Caco-2 (cell line): ENCODE measurements around the gene KNCN. TPM values are rescaled to one million over a fixed set of nuclear protein-coding genes. Genes with fewer than 3 reads are reported as not detected.

ENCODE experiments used
- BruUV-seq: library from RNA; stranded (reverse); fragments of 400-500 nt; replicated peaks from 2 replicates; lab custom pipeline; 2021; lab: Mats Ljungman, UMichigan
- CTCF ChIA-PET: fragments of 300-600 bp; sonication (Branson Sonifier 250); formaldehyde crosslinking; loops from one replicate; lab custom pipeline; 2022; ENCODE audit warnings: antibody characterized with exemption; lab: Charles Lee
- POLR2A ChIA-PET: fragments of 300-600 bp; sonication (Branson Sonifier 250); formaldehyde crosslinking; loops from one replicate; lab custom pipeline; 2022; ENCODE audit warnings: antibody characterized with exemption; lab: Charles Lee
- DNase-seq, 2 experiments: peaks; one replicate each; pipeline versions ENCODE4 v3.0.0 to v3.0.0-alpha.2; 2020 to 2022
- H3K27me3 ChIP-seq: replicated peaks from 2 replicates; pipeline ENCODE4 v1.6.0; 2011; ENCODE audit warnings: low read length; ENCODE audit not compliant: control insufficient read depth, insufficient read depth
- H3K36me3 ChIP-seq: 2 replicates; pipeline ENCODE4 v1.5.1; 2011; ENCODE audit warnings: low read length; ENCODE audit not compliant: control insufficient read depth, insufficient read depth
- H3K4me1 ChIP-seq: fragments of 250-450 bp; sonication (Bioruptor Pico); 2 replicates; pipeline ENCODE4 v1.5.1; 2020; ENCODE audit warnings: mild to moderate bottlenecking
- H3K4me3 ChIP-seq: 2 replicates; pipeline ENCODE4 v1.5.1; 2011; ENCODE audit warnings: low read depth, mild to moderate bottlenecking, control low read depth, low read length
- H3K9me3 ChIP-seq: fragments of 250-450 bp; sonication (Bioruptor Pico); 2 replicates; pipeline ENCODE4 v1.5.1; 2020; ENCODE audit warnings: mild to moderate bottlenecking, moderate library complexity
- H3K27ac Mint-ChIP-seq: one replicate; pipeline ENCODE4 v1.8.0; 2022; ENCODE audit warnings: mixed read lengths; ENCODE audit not compliant: unreplicated experiment
- H3K27me3 Mint-ChIP-seq: one replicate; pipeline ENCODE4 v1.8.0; 2022; ENCODE audit warnings: mixed read lengths; ENCODE audit not compliant: insufficient read depth, unreplicated experiment
- H3K36me3 Mint-ChIP-seq: one replicate; pipeline ENCODE4 v1.8.0; 2022; ENCODE audit warnings: mild to moderate bottlenecking, mixed read lengths; ENCODE audit not compliant: insufficient read depth, unreplicated experiment
- H3K4me1 Mint-ChIP-seq: one replicate; pipeline ENCODE4 v1.8.0; 2022; ENCODE audit warnings: low read depth, mixed read lengths; ENCODE audit not compliant: unreplicated experiment
- H3K4me3 Mint-ChIP-seq: one replicate; pipeline ENCODE4 v1.8.0; 2022; ENCODE audit warnings: mild to moderate bottlenecking, moderate library complexity, mixed read lengths; ENCODE audit not compliant: unreplicated experiment
- H3K9me3 Mint-ChIP-seq: one replicate; pipeline ENCODE4 v1.8.0; 2022; ENCODE audit warnings: mixed read lengths; ENCODE audit not compliant: unreplicated experiment
- intact Hi-C: fragments of 100-400 bp; cut with micrococcal nuclease; formaldehyde crosslinking; loops from one replicate; pipeline ENCODE4 v1.10.0; 2022; ENCODE audit not compliant: unreplicated experiment
- total RNA-seq: library from RNA; stranded (reverse); gene quantifications from 2 replicates; pipeline ENCODE4 v1.2.3, GENCODE V29; 2022
- TF ChIP-seq, protein P1 (sequence below), 2 experiments: fragments of 200-600 bp in 1 of 2; IDR thresholded peaks; 1 replicate in 1 of 2; 2 replicates in 1 of 2; pipeline versions ENCODE4 v1.5.1 to v1.8.0; 2011 to 2022; ENCODE audit warnings: antibody characterized with exemption in 1 of 2, control low read depth in 1 of 2, inconsistent platforms in 1 of 2, low read depth in 1 of 2, low read length in 1 of 2, mild to moderate bottlenecking in 1 of 2, moderate library complexity in 1 of 2; ENCODE audit not compliant: insufficient read depth in 1 of 2, severe bottlenecking in 1 of 2, unreplicated experiment in 1 of 2

The KNCN gene
- total RNA-seq, 1 experiment from 2014 or later: not detected

DNA sequence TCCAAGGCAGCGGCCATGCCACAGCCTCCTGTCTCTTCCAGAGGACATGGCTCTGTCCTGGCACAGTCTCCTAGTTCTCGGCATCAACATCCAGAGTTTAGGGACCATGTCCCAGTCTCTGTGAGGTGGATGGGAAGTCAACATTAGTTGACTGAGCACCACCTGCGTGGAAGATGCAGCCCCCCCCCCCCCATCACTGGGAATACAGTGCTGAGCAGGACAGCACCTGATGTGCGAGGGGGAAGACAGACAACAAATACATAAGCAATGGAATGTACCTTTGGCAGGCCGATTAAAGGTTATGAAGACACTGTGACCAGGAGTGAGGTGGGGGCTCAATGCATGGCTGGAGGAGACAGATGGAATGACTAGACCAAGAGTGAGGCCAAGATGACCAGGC is 26.6 kb downstream of the KNCN start:
- intact Hi-C loops: no loop called here
- Histone ChIP-seq H3K9me3 (no peaks in the 10 kb centered on the region), H3K27me3 (no peaks in the 10 kb centered on the region), H3K4me1 (no peaks in the 10 kb centered on the region), H3K4me3 (no peak overlapping the region), H3K36me3 (no peaks in the 10 kb centered on the region)
- CTCF ChIA-PET: no interaction called here
- TF ChIP-seq, protein P1, sequence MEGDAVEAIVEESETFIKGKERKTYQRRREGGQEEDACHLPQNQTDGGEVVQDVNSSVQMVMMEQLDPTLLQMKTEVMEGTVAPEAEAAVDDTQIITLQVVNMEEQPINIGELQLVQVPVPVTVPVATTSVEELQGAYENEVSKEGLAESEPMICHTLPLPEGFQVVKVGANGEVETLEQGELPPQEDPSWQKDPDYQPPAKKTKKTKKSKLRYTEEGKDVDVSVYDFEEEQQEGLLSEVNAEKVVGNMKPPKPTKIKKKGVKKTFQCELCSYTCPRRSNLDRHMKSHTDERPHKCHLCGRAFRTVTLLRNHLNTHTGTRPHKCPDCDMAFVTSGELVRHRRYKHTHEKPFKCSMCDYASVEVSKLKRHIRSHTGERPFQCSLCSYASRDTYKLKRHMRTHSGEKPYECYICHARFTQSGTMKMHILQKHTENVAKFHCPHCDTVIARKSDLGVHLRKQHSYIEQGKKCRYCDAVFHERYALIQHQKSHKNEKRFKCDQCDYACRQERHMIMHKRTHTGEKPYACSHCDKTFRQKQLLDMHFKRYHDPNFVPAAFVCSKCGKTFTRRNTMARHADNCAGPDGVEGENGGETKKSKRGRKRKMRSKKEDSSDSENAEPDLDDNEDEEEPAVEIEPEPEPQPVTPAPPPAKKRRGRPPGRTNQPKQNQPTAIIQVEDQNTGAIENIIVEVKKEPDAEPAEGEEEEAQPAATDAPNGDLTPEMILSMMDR (IDR thresholded peaks at IDR 0.05; ENCODE audit: insufficient read depth in 1 of 2, low read depth in 1 of 2, low read length in 1 of 2, severe bottlenecking in 1 of 2, unreplicated experiment in 1 of 2): no peak
- Mint-ChIP-seq H3K9me3 (no peaks in the 10 kb centered on the region), H3K4me1 (no peaks in the 10 kb centered on the region), H3K4me3 (no peak overlapping the region), H3K27me3 (peaks cover 4% of the 10 kb centered on the region), H3K36me3 (no peaks in the 10 kb centered on the region), H3K27ac (no peak overlapping the region)
- DNase-seq: no peak
- BruUV-seq: no TSS peak
- POLR2A ChIA-PET: no interaction called here

DNA sequence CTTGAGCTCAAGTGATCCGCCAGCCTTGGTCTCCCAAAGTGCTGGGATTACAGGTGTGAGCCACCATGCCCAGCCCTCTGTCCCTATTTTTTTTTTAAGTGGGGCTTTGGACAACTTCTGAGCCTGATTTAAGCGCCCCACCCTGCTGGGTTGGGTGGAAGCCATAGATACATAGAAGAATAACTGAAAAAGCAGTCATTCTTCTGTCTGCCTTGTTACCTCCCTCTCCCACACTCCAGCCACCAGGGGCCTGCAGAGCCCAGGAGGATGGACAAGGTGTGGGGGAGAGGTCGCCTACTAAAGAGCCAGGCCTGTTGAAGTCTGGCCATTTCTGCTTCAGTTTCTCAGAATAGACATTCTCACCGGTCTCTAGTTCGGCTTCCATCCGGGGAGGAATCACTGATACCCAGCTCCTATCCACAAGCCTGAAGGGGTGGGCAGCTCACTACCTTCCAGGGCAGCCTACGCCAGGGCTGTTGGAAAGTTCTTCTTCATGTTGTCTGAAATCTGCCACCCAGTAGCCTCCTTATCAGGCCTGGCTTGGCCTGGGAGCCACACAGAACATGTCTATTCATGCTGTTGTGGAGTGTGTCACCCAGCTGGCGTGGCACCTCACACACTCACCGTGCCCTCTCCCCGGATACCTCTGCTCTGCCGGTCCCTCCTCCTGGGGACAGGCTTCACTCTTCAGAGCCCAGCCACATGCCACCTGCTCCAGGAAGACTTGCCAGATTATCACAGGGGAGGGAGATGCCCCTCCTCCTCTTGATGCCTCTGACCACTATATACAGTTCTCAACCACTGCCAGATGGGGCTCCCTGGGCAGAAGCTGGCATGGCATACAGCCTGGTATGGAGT is 27.7 kb downstream of the KNCN start:
- intact Hi-C loops: no loop called here
- no TSS peak for BruUV-seq
- TF ChIP-seq, protein P1 (IDR thresholded peaks at IDR 0.05; ENCODE audit: insufficient read depth in 1 of 2, low read depth in 1 of 2, low read length in 1 of 2, severe bottlenecking in 1 of 2, unreplicated experiment in 1 of 2): no peak
- no peaks in the 10 kb centered on the region for H3K27me3 ChIP-seq
- CTCF ChIA-PET: interaction anchor here (0.9 kb wide), 1 partner anchor 77 kb away, joined by 3 read pairs; no protein-coding TSS in a partner anchor
- POLR2A ChIA-PET: no interaction called here
- Mint-ChIP-seq H3K9me3 (no peaks in the 10 kb centered on the region), H3K4me1 (no peaks in the 10 kb centered on the region), H3K27me3 (no peaks in the 10 kb centered on the region), H3K36me3 (no peaks in the 10 kb centered on the region), H3K27ac (no peak overlapping the region), H3K4me3 (no peak overlapping the region)
- H3K4me3 ChIP-seq: no peak overlapping the region
- H3K36me3 ChIP-seq: no peaks in the 10 kb centered on the region
- DNase-seq: no peak
- no peaks in the 10 kb centered on the region for H3K4me1 ChIP-seq
- no peaks in the 10 kb centered on the region for H3K9me3 ChIP-seq

DNA sequence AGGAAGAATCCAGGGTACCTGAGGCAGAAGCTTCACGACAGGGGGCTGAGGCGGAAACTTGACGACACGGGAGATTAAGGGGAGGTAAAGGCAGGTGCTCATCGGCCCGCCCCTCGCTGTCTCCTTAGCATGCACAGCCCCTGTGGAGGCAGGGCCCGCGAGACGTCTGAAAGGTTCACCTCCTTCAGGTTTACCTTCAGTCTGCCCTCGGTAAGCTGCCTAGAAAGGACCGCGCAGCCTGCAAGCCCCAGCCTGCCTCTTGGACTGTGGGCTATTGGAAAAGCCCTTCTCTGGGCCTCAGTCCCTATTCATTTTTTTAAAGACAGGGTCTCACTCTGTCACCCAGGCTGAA is 28.5 kb downstream of the KNCN start:
- ChIA-PET POLR2A (no interaction called here), CTCF (interaction anchor here (0.9 kb wide), 1 partner anchor 76 kb away, joined by 3 read pairs; no protein-coding TSS in a partner anchor)
- Mint-ChIP-seq H3K9me3 (no peaks in the 10 kb centered on the region), H3K36me3 (no peaks in the 10 kb centered on the region), H3K4me1 (no peaks in the 10 kb centered on the region), H3K4me3 (no peak overlapping the region), H3K27me3 (no peaks in the 10 kb centered on the region), H3K27ac (no peak overlapping the region)
- H3K9me3 ChIP-seq: no peaks in the 10 kb centered on the region
- H3K4me3 ChIP-seq: no peak overlapping the region
- TF ChIP-seq, protein P1 (IDR thresholded peaks at IDR 0.05; ENCODE audit: insufficient read depth in 1 of 2, low read depth in 1 of 2, low read length in 1 of 2, severe bottlenecking in 1 of 2, unreplicated experiment in 1 of 2): no peak
- intact Hi-C loops: no loop called here
- BruUV-seq: no TSS peak
- H3K27me3 ChIP-seq: no peaks in the 10 kb centered on the region
- no peaks in the 10 kb centered on the region for H3K4me1 ChIP-seq
- DNase-seq: no peak
- no peaks in the 10 kb centered on the region for H3K36me3 ChIP-seq
